Measurements from ENCODE around the gene KRT4.

KRT4 gene

GRCh38 chr12:52814710-52815155, 817 bp upstream of the KRT4 start:
- H3K4me3 ChIP-seq (replicated peaks; ENCODE audit: low read depth, low read length): no peak overlapping the region
- DNase-seq (ENCODE audit: extremely low read depth, insufficient read length): no peak
- TF ChIP-seq CTCF (IDR thresholded peaks at IDR 0.05; ENCODE audit: insufficient read depth, low read length, poor library complexity, severe bottlenecking): no peak
- no peaks in the 10 kb centered on the region; the same call in 1 of the 2 replicates for H3K27me3 ChIP-seq (replicated peaks; ENCODE audit: control insufficient read depth, insufficient read depth, low read length)
- H3K36me3 ChIP-seq (ENCODE audit: control insufficient read depth, insufficient read depth, low read length): no peaks in the 10 kb centered on the region

DNA sequence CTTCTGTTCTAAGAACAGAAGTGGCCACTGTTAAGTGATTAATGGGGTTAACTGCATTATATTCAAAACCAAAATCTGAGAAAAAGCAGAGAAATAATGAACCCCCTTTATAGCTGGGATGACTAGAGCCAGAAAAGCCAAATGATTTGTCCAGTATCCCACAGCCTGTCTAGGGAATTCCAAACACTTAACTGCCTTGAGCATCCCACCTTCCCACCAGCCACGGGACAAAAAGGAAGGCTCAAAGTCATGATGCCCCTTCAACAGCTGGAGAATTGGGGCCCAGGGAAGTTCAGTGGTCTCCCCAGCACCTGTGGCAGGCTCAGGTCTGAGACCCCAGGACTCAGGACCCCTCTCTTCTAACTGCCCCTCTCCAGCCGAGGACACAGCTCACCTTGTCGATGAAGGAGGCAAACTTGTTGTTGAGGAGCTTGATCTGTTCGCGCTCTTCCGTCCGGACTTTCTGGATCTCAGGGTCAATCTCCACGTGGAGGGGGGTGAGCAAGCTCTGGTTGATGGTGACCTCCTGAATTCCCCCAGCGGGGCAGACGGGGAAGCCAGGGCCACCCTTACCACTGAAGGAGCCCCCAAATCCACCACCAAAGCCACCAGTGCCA, 605 bp downstream of the KRT4 start:
- TF ChIP-seq CTCF (IDR thresholded peaks at IDR 0.05; ENCODE audit: insufficient read depth, low read length, poor library complexity, severe bottlenecking): no peak
- no peak for DNase-seq (ENCODE audit: extremely low read depth, insufficient read length)
- Histone ChIP-seq H3K36me3 (ENCODE audit: control insufficient read depth, insufficient read depth, low read length) (no peaks in the 10 kb centered on the region), H3K27me3 (replicated peaks; ENCODE audit: control insufficient read depth, insufficient read depth, low read length) (no peaks in the 10 kb centered on the region; the same call in 1 of the 2 replicates), H3K4me3 (replicated peaks; ENCODE audit: low read depth, low read length) (no peak overlapping the region)

GRCh38 chr12:52812749-52813148, 1.2 kb downstream of the KRT4 start:
- no peaks in the 10 kb centered on the region; the same call in 1 of the 2 replicates for H3K27me3 ChIP-seq (replicated peaks; ENCODE audit: control insufficient read depth, insufficient read depth, low read length)
- no peak overlapping the region for H3K4me3 ChIP-seq (replicated peaks; ENCODE audit: low read depth, low read length)
- H3K36me3 ChIP-seq (ENCODE audit: control insufficient read depth, insufficient read depth, low read length): no peaks in the 10 kb centered on the region
- no peak for DNase-seq (ENCODE audit: extremely low read depth, insufficient read length)
- no peak for TF ChIP-seq CTCF (IDR thresholded peaks at IDR 0.05; ENCODE audit: insufficient read depth, low read length, poor library complexity, severe bottlenecking)

- no peaks in the 10 kb centered on the region; the same call in 1 of the 2 replicates for H3K27me3 ChIP-seq (replicated peaks; ENCODE audit: control insufficient read depth, insufficient read depth, low read length)
- TF ChIP-seq CTCF (IDR thresholded peaks at IDR 0.05; ENCODE audit: insufficient read depth, low read length, poor library complexity, severe bottlenecking): no peak
- H3K36me3 ChIP-seq (ENCODE audit: control insufficient read depth, insufficient read depth, low read length): no peaks in the 10 kb centered on the region
- DNase-seq (ENCODE audit: extremely low read depth, insufficient read length): no peak
- no peak overlapping the region for H3K4me3 ChIP-seq (replicated peaks; ENCODE audit: low read depth, low read length)
These were observed 1.9 kb downstream of the KRT4 start for GRCh38 chr12:52812073-52812400.

DNA sequence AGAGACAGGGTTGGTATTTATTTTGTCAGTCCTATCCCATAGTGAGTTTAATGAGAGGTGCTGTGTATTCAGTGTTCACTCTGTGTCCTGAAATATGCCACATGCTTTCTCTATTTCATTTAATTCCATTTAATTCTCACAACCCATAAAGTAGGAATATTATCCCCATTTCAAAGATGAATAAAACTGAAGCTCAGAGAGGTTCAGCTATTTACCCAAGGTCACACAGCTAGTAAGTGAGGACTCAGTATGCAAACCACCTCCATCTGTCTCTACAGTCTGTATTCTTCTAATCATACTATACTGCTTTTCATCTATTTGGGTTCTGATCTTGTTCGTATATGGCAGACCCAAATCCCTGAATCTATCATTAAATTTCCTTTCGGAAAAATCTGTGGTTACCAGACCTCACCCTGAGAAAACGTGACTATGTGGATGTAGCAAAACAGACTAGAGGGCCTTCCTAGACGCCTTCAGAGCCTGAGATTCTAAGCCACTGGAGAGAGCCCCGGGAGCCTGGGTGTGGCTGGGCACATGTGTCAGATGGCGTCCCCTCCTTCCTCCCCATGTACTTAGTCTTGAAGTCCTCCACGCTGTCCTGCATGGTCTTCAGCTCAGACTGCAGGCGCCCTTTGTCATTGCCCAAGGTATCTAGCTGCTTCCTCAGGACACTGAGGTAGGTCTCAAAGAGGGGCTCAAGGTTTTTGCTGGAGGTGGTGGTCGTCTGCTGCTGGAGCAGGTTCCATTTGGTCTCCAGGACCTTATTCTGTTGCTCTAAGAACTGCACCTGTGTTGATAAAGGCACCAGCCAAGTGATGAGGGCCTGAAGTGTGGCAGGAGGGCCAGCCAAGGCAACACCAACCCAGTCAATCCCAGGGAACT, 2.5 kb downstream of the KRT4 start:
- H3K27me3 ChIP-seq (replicated peaks; ENCODE audit: control insufficient read depth, insufficient read depth, low read length): no peaks in the 10 kb centered on the region; the same call in 1 of the 2 replicates
- no peak for DNase-seq (ENCODE audit: extremely low read depth, insufficient read length)
- no peaks in the 10 kb centered on the region for H3K36me3 ChIP-seq (ENCODE audit: control insufficient read depth, insufficient read depth, low read length)
- TF ChIP-seq CTCF (IDR thresholded peaks at IDR 0.05; ENCODE audit: insufficient read depth, low read length, poor library complexity, severe bottlenecking): no peak
- no peak overlapping the region for H3K4me3 ChIP-seq (replicated peaks; ENCODE audit: low read depth, low read length)
